H9 (cell line): ENCODE data around the gene KRT1. TPM values are rescaled to one million over a fixed set of nuclear protein-coding genes. Genes with fewer than 3 reads are reported as not detected.

Source experiments
- DNase-seq: peaks from one replicate; pipeline ENCODE4 v3.0.0-alpha.2; 2017
- H2AFZ ChIP-seq: one replicate; pipeline ENCODE4 v1.6.1; 2013; ENCODE audit warnings: mild to moderate bottlenecking, low read length, control low read depth, moderate library complexity
- H2AK5ac ChIP-seq: 2 replicates; pipeline ENCODE4 v1.6.1; 2013; ENCODE audit warnings: low read length, control low read depth, mixed read lengths; ENCODE audit not compliant: insufficient read length
- H2BK120ac ChIP-seq: one replicate; pipeline ENCODE4 v1.6.1; 2013; ENCODE audit warnings: low read depth, mild to moderate bottlenecking, low read length, control low read depth, inconsistent platforms; ENCODE audit not compliant: poor library complexity, severe bottlenecking
- H2BK12ac ChIP-seq: 2 replicates; pipeline ENCODE4 v1.6.1; 2013; ENCODE audit warnings: low read length, control low read depth, mixed read lengths, low read depth; ENCODE audit not compliant: insufficient read length
- H2BK15ac ChIP-seq: 2 replicates; pipeline ENCODE4 v1.6.1; 2013; ENCODE audit warnings: low read depth, low read length, control low read depth
- H2BK20ac ChIP-seq: one replicate; pipeline ENCODE4 v1.6.1; 2013; ENCODE audit warnings: low read depth, mild to moderate bottlenecking, low read length, control low read depth, inconsistent platforms; ENCODE audit not compliant: poor library complexity, severe bottlenecking
- H2BK5ac ChIP-seq: 2 replicates; pipeline ENCODE4 v1.6.1; 2013; ENCODE audit warnings: low read length, control low read depth, mixed read lengths; ENCODE audit not compliant: insufficient read length
- H3K14ac ChIP-seq: 2 replicates; pipeline ENCODE4 v1.6.1; 2013; ENCODE audit warnings: low read length, control low read depth; ENCODE audit not compliant: insufficient read depth
- H3K18ac ChIP-seq: 2 replicates; pipeline ENCODE4 v1.6.1; 2013; ENCODE audit warnings: low read depth, mild to moderate bottlenecking, mixed read lengths, low read length, control low read depth; ENCODE audit not compliant: insufficient read length
- H3K23ac ChIP-seq: 2 replicates; pipeline ENCODE4 v1.6.1; 2013; ENCODE audit warnings: low read length, control low read depth, mixed read lengths, low read depth; ENCODE audit not compliant: insufficient read length
- H3K23me2 ChIP-seq: 2 replicates; pipeline ENCODE4 v1.6.1; 2013; ENCODE audit warnings: low read depth, mild to moderate bottlenecking, mixed read lengths, low read length, control low read depth; ENCODE audit not compliant: insufficient read length, poor library complexity, severe bottlenecking
- H3K27ac ChIP-seq: 2 replicates; pipeline ENCODE4 v1.5.1; 2013; ENCODE audit warnings: low read length, control low read depth, mixed read lengths, low read depth; ENCODE audit not compliant: insufficient read length
- H3K27me3 ChIP-seq: 2 replicates; pipeline ENCODE4 v1.6.1; 2013; ENCODE audit warnings: low read length, control low read depth, inconsistent platforms; ENCODE audit not compliant: insufficient read depth
- H3K4ac ChIP-seq: 2 replicates; pipeline ENCODE4 v1.6.1; 2013; ENCODE audit warnings: low read depth, mild to moderate bottlenecking, control low read depth, inconsistent platforms, low read length, moderate library complexity
- H3K4me1 ChIP-seq: 2 replicates; pipeline ENCODE4 v1.6.1; 2013; ENCODE audit warnings: low read length, control low read depth, inconsistent platforms; ENCODE audit not compliant: insufficient read depth
- H3K4me2 ChIP-seq: 2 replicates; pipeline ENCODE4 v1.6.1; 2013; ENCODE audit warnings: low read length, control low read depth, mixed read lengths; ENCODE audit not compliant: insufficient read length, insufficient read depth
- H3K56ac ChIP-seq: 2 replicates; pipeline ENCODE4 v1.6.1; 2013; ENCODE audit warnings: low read depth, mild to moderate bottlenecking, mixed read lengths, low read length, control low read depth; ENCODE audit not compliant: insufficient read length
- H3K79me1 ChIP-seq: 2 replicates; pipeline ENCODE4 v1.6.1; 2013; ENCODE audit warnings: low read depth, mild to moderate bottlenecking, moderate library complexity, low read length, control low read depth, inconsistent platforms; ENCODE audit not compliant: insufficient read depth, poor library complexity, severe bottlenecking
- H3K79me2 ChIP-seq: 2 replicates; pipeline ENCODE4 v1.6.1; 2013; ENCODE audit warnings: low read length, control low read depth, inconsistent platforms; ENCODE audit not compliant: insufficient read depth
- H3K9ac ChIP-seq: 2 replicates; pipeline ENCODE4 v1.6.1; 2013; ENCODE audit warnings: low read length, control low read depth, mixed read lengths; ENCODE audit not compliant: insufficient read length; ENCODE audit errors: extremely low read depth
- H3K9me3 ChIP-seq: one replicate; pipeline ENCODE4 v1.6.1; 2013; ENCODE audit warnings: low read depth, low read length, inconsistent platforms; ENCODE audit not compliant: control insufficient read depth
- H3T11ph ChIP-seq: one replicate; pipeline ENCODE4 v1.6.1; 2013; ENCODE audit warnings: mild to moderate bottlenecking, low read length, control low read depth, inconsistent platforms
- H4K20me1 ChIP-seq: one replicate; pipeline ENCODE4 v1.6.1; 2013; ENCODE audit not compliant: control insufficient read depth, insufficient read length, insufficient read depth
- H4K5ac ChIP-seq: 2 replicates; pipeline ENCODE4 v1.6.1; 2013; ENCODE audit warnings: low read depth, mild to moderate bottlenecking, mixed read lengths, low read length, control low read depth; ENCODE audit not compliant: insufficient read length
- H4K8ac ChIP-seq: replicated peaks from 2 replicates; pipeline ENCODE4 v1.6.1; 2013; ENCODE audit warnings: low read length, control low read depth, mixed read lengths, low read depth; ENCODE audit not compliant: insufficient read length
- H4K91ac ChIP-seq: 2 replicates; pipeline ENCODE4 v1.6.1; 2013; ENCODE audit warnings: low read depth, mild to moderate bottlenecking, moderate library complexity, mixed read lengths, low read length, control low read depth; ENCODE audit not compliant: insufficient read length
- H3K27ac Mint-ChIP-seq, 3 experiments: 2 replicates in 2 of 3; 3 replicates in 1 of 3; pipeline ENCODE4 v1.8.0; 2020 to 2021; ENCODE audit warnings: mixed read lengths in 3 of 3, mild to moderate bottlenecking in 1 of 3, moderate library complexity in 1 of 3
- H3K27me3 Mint-ChIP-seq: 2 replicates; pipeline ENCODE4 v1.8.0; 2021; ENCODE audit warnings: low read depth, mild to moderate bottlenecking, moderate library complexity, mixed read lengths
- H3K36me3 Mint-ChIP-seq, 3 experiments: 2 replicates in 2 of 3; 3 replicates in 1 of 3; pipeline ENCODE4 v1.8.0; 2020 to 2021; ENCODE audit warnings: low read depth in 3 of 3, mixed read lengths in 3 of 3; ENCODE audit not compliant: insufficient read depth in 1 of 3
- H3K4me1 Mint-ChIP-seq, 2 experiments: 2 replicates each; pipeline ENCODE4 v1.8.0; 2020; ENCODE audit warnings: mixed read lengths in 2 of 2
- H3K4me3 Mint-ChIP-seq, 2 experiments: 2 replicates in 1 of 2; 3 replicates in 1 of 2; pipeline ENCODE4 v1.8.0; 2020 to 2021; ENCODE audit warnings: mild to moderate bottlenecking in 2 of 2, mixed read lengths in 2 of 2, moderate library complexity in 1 of 2
- H3K9me3 Mint-ChIP-seq, 2 experiments: 2 replicates in 1 of 2; 3 replicates in 1 of 2; pipeline ENCODE4 v1.8.0; 2020; ENCODE audit warnings: mild to moderate bottlenecking in 2 of 2, mixed read lengths in 2 of 2, moderate library complexity in 1 of 2
- CTCF ChIP-seq: fragments of 200-600 bp; sonication (generic); conservative IDR thresholded peaks from 3 replicates; pipeline ENCODE4 v1.8.0; 2021; ENCODE audit warnings: antibody characterized with exemption, mild to moderate bottlenecking
- WGBS: extraction: QIAGEN DNeasy Blood & Tissue Kit; methylation state at CpG from one replicate; pipeline ENCODE4 v1.1.7; 2013; ENCODE audit warnings: missing lambda C conversion rate, low lambda C conversion rate, mixed read lengths; ENCODE audit not compliant: insufficient read length; ENCODE audit errors: extremely low coverage; 5-methylcytosine and 5-hydroxymethylcytosine counted together
- total RNA-seq: library from RNA; stranded (reverse); gene quantifications from 2 replicates; pipeline ENCODE4 v1.2.1, GENCODE V29; 2021

Gene KRT1
- total RNA-seq, 1 experiment from 2014 or later: not detected

GRCh38 chr12:52689936-52690335 is 9.7 kb upstream of the KRT1 start:
- peaks cover 10 to 16% of the 10 kb centered on the region in 2 experiments for H3K4me1 Mint-ChIP-seq
- H3K4me1 ChIP-seq: peaks cover 3% of the 10 kb centered on the region; the same call in 1 of the 2 replicates
- H3K79me1 ChIP-seq: no peaks in the 10 kb centered on the region
- no peak overlapping the region for H3K18ac ChIP-seq
- H3K79me2 ChIP-seq: no peaks in the 10 kb centered on the region
- no CpG with 5 or more reads among the region's 1 CpG for WGBS
- H2AFZ ChIP-seq: no peak overlapping the region
- H3K23me2 ChIP-seq: peaks cover 9% of the 10 kb centered on the region
- no peak overlapping the region for H2BK5ac ChIP-seq
- H3K4ac ChIP-seq: no peak overlapping the region
- no peaks in the 10 kb centered on the region for H3K9me3 ChIP-seq
- H3K56ac ChIP-seq: no peak overlapping the region
- no peak overlapping the region for H2AK5ac ChIP-seq
- no peak overlapping the region for H3K4me2 ChIP-seq
- H3K23ac ChIP-seq: no peak overlapping the region
- H4K20me1 ChIP-seq: peaks cover 2% of the 10 kb centered on the region
- no peak overlapping the region for H4K5ac ChIP-seq
- no peak overlapping the region for H2BK120ac ChIP-seq
- H4K8ac ChIP-seq: no peak overlapping the region
- H3K27ac Mint-ChIP-seq: no peak overlapping the region
- no peak overlapping the region for H3T11ph ChIP-seq
- H2BK12ac ChIP-seq: no peak overlapping the region
- DNase-seq: no peak
- no peak overlapping the region for H2BK15ac ChIP-seq
- H3K9ac ChIP-seq: no peak overlapping the region
- no peaks in the 10 kb centered on the region for H3K36me3 Mint-ChIP-seq
- no peak overlapping the region for H2BK20ac ChIP-seq
- TF ChIP-seq CTCF: no peak
- H3K4me3 Mint-ChIP-seq: no peak overlapping the region
- H3K27me3 Mint-ChIP-seq: peaks cover 76% of the 10 kb centered on the region
- H3K27me3 ChIP-seq: no peaks in the 10 kb centered on the region; the same call in 1 of the 2 replicates
- no peak overlapping the region for H3K27ac ChIP-seq
- no peaks in the 10 kb centered on the region for H3K9me3 Mint-ChIP-seq
- no peak overlapping the region for H4K91ac ChIP-seq
- no peak overlapping the region for H3K14ac ChIP-seq
